ENCODE measurements around the gene METTL23.

METTL23 gene

DNA sequence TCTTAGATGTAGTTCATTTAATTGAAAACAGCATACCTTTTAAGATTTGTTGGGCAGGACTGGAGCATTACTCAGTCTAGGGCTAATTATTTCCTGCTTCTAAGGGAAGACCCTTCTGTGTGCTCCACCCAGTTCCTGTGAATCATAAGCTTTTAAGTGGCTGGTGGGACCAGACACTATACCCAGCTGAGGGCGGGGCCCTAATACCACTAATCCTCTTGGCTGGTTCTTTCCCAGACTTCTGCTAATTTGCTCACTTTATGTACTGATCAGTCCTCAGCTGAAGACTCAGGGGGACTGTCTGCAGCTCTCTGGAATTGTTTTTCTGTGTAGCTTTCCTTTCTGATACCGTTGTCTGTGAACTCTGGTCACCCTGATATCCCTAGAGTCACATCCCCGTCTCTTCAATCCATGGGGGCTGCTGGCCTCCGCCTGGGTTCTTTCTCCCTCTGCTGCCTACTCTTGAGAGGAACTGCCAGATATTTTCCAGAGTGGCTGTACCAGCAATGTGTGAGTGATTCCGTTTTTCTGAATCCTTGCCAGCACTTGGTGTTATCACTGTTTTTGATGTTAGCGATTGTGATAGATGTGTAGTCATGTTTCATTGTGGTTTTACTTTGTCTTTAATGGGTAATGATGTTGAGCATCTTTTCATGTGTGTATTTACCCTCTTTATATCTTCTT is 46.3 kb downstream of the METTL23 start:
- peak; percentile 77 for DNase-seq (ENCODE audit: low read depth)

DNA sequence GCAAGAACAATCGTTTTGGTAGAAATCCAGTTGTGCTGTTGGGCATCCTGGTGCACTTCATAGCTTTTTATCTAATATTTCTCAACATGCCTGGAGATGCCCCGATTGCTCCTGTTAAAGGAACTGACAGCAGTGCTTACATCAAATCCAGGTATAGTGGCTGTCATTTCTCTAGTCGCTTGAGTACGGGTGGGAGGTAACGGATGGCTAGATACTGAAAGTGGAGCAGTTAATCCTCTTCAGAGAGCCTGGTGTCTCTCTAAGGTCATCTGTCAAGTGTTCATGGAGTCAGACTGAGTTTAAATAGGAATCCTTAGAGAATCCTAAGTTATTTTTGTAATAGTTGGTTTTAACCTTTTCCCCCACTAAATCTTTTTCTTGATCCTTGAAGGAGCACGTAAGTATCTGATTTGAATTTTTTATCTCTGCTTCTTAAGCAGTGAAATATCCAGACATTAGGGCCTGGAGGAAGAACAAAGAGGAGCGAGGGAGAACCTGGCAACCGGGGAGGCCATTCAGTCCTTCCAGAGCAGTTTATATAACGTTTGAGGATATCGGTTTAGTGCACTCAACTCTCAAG is 48.5 kb downstream of the METTL23 start:
- no peak for DNase-seq (ENCODE audit: low read depth)

GRCh38 chr17:76781056-76781982 is 54.7 kb downstream of the METTL23 start:
- no peak for DNase-seq (ENCODE audit: low read depth)

GRCh38 chr17:76783146-76783545 is 56.5 kb downstream of the METTL23 start:
- no peak for DNase-seq (ENCODE audit: low read depth)
